DND-41 (cell line): Measurements from ENCODE around the gene LTBP1.
A peak's percentile ranks its signal among the peaks of the same experiment; 100 is the strongest.

ENCODE experiments used
- ATAC-seq: fragments of 200-7000 bp; cut with Tn5 transposase; 3 replicates; pipeline ENCODE4 v1.9.1; 2021; ENCODE audit warnings: low read depth; ENCODE audit not compliant: insufficient read depth
- DNase-seq: peaks from one replicate; pipeline ENCODE4 v3.0.0-alpha.2; 2020
- H2AFZ ChIP-seq: 2 replicates; pipeline ENCODE4 v1.6.0; 2012; ENCODE audit warnings: low read depth, low read length
- H3K27ac ChIP-seq: 2 replicates; pipeline ENCODE4 v1.5.1; 2012; ENCODE audit warnings: low read length, inconsistent platforms
- H3K27me3 ChIP-seq: fragments of 200-600 bp; sonication (generic); 2 replicates; pipeline ENCODE4 v1.6.0; 2012; ENCODE audit warnings: low read length, mild to moderate bottlenecking, inconsistent platforms; ENCODE audit not compliant: insufficient read depth, poor library complexity
- H3K36me3 ChIP-seq: 2 replicates; pipeline ENCODE4 v1.5.1; 2012; ENCODE audit warnings: low read length, inconsistent platforms; ENCODE audit not compliant: insufficient read depth
- H3K4me1 ChIP-seq: 2 replicates; pipeline ENCODE4 v1.5.1; 2012; ENCODE audit warnings: mild to moderate bottlenecking, low read length; ENCODE audit not compliant: insufficient read depth
- H3K4me2 ChIP-seq: 2 replicates; pipeline ENCODE4 v1.6.0; 2012; ENCODE audit warnings: mild to moderate bottlenecking, moderate library complexity, low read length, inconsistent platforms; ENCODE audit not compliant: insufficient read depth
- H3K4me3 ChIP-seq, 2 experiments: fragments of 200-600 bp in 1 of 2; shearing (Covaris generic) in 1 of 2; 2 replicates each; pipeline ENCODE4 v1.5.1; 2012 to 2016; ENCODE audit warnings: inconsistent platforms in 2 of 2, low read length in 2 of 2, mild to moderate bottlenecking in 2 of 2, low read depth in 1 of 2, moderate library complexity in 1 of 2
- H3K79me2 ChIP-seq: 2 replicates; pipeline ENCODE4 v1.6.0; 2012; ENCODE audit warnings: low read length, inconsistent platforms; ENCODE audit not compliant: insufficient read depth
- H3K9ac ChIP-seq: 2 replicates; pipeline ENCODE4 v1.6.0; 2012; ENCODE audit warnings: low read depth, mild to moderate bottlenecking, inconsistent platforms, low read length, moderate library complexity
- H3K9me3 ChIP-seq: 2 replicates; pipeline ENCODE4 v1.5.1; 2012; ENCODE audit warnings: low read length, moderate library complexity, mild to moderate bottlenecking, inconsistent platforms; ENCODE audit not compliant: insufficient read depth, severe bottlenecking
- H4K20me1 ChIP-seq: 2 replicates; pipeline ENCODE4 v1.6.0; 2012; ENCODE audit warnings: low read length; ENCODE audit not compliant: insufficient read depth
- CTCF ChIP-seq: IDR thresholded peaks from 2 replicates; pipeline ENCODE4 v1.5.1; 2012; ENCODE audit warnings: borderline replicate concordance, low read length, moderate library complexity, mild to moderate bottlenecking; ENCODE audit not compliant: poor library complexity, severe bottlenecking; ENCODE audit errors: extremely low read depth
- EZH2 ChIP-seq: IDR thresholded peaks from 3 replicates; pipeline ENCODE4 v1.6.1; 2012; ENCODE audit warnings: borderline replicate concordance, low read depth, mild to moderate bottlenecking, moderate library complexity, low read length, inconsistent platforms; ENCODE audit not compliant: severe bottlenecking

LTBP1 gene

GRCh38 chr2:33395034-33395433 lies 448.3 kb downstream of the LTBP1 start:
- TF ChIP-seq CTCF (no peak), EZH2 (no peak)
- no peaks in the 10 kb centered on the region for H4K20me1 ChIP-seq
- ATAC-seq, result no peak
- no peak overlapping the region for H3K4me3 ChIP-seq
- no peak overlapping the region for H2AFZ ChIP-seq
- H3K36me3 ChIP-seq, result no peaks in the 10 kb centered on the region
- no peaks in the 10 kb centered on the region for H3K27me3 ChIP-seq
- no peaks in the 10 kb centered on the region for H3K4me1 ChIP-seq
- H3K9me3 ChIP-seq, result no peaks in the 10 kb centered on the region
- no peaks in the 10 kb centered on the region for H3K79me2 ChIP-seq
- H3K9ac ChIP-seq, result no peak overlapping the region
- H3K4me2 ChIP-seq, result no peak overlapping the region
- DNase-seq, result no peak
- no peak overlapping the region for H3K27ac ChIP-seq

- peak; percentile 55; the same call in 2 of the 3 replicates for ATAC-seq
These were observed 449.0 kb downstream of the LTBP1 start for GRCh38 chr2:33395655-33396249.

GRCh38 chr2:33404321-33404720 lies 457.6 kb downstream of the LTBP1 start:
- no peaks in the 10 kb centered on the region for H3K4me1 ChIP-seq
- no peak overlapping the region for H3K9ac ChIP-seq
- no peaks in the 10 kb centered on the region for H3K79me2 ChIP-seq
- no peak overlapping the region for H3K27ac ChIP-seq
- no peak overlapping the region for H3K4me3 ChIP-seq
- no peaks in the 10 kb centered on the region for H4K20me1 ChIP-seq
- no peak overlapping the region for H2AFZ ChIP-seq
- H3K27me3 ChIP-seq, result no peaks in the 10 kb centered on the region
- H3K9me3 ChIP-seq, result peaks cover 7% of the 10 kb centered on the region
- ATAC-seq, result no peak
- no peak overlapping the region for H3K4me2 ChIP-seq
- H3K36me3 ChIP-seq, result no peaks in the 10 kb centered on the region
- TF ChIP-seq CTCF (no peak), EZH2 (no peak)
- DNase-seq, result no peak

More at GRCh38 chr2:33395655-33396249, 449.0 kb downstream of the LTBP1 start:
- H3K36me3 ChIP-seq, result no peaks in the 10 kb centered on the region
- no peaks in the 10 kb centered on the region for H3K4me1 ChIP-seq
- no peak overlapping the region for H3K4me2 ChIP-seq
- peak; percentile 68 for DNase-seq
- no peak overlapping the region for H2AFZ ChIP-seq
- H3K27me3 ChIP-seq, result no peaks in the 10 kb centered on the region
- no peak overlapping the region for H3K27ac ChIP-seq
- no peak overlapping the region for H3K9ac ChIP-seq
- H4K20me1 ChIP-seq, result no peaks in the 10 kb centered on the region
- H3K79me2 ChIP-seq, result no peaks in the 10 kb centered on the region
- TF ChIP-seq CTCF, result peak; percentile 79
- no peak for TF ChIP-seq EZH2
- no peaks in the 10 kb centered on the region for H3K9me3 ChIP-seq
- no peak overlapping the region for H3K4me3 ChIP-seq
